Colonic mucosa (tissue), 4 donors: ENCODE measurements around the gene OAT. TPM values are rescaled to one million over a fixed set of nuclear protein-coding genes. Genes with fewer than 3 reads are reported as not detected.

Source experiments
- DNase-seq: peaks from one replicate; pipeline ENCODE4 v3.0.0-alpha.2; 2020
- H3K27ac ChIP-seq: fragments of 200-600 bp; one replicate; pipeline ENCODE4 v1.8.0; 2021
- H3K27me3 ChIP-seq: fragments of 200-600 bp; one replicate; pipeline ENCODE4 v1.8.0; 2021
- H3K36me3 ChIP-seq: fragments of 200-600 bp; one replicate; pipeline ENCODE4 v1.8.0; 2021
- H3K4me1 ChIP-seq: fragments of 200-600 bp; one replicate; pipeline ENCODE4 v1.8.0; 2021; ENCODE audit warnings: mild to moderate bottlenecking
- H3K4me3 ChIP-seq: fragments of 200-600 bp; one replicate; pipeline ENCODE4 v1.8.0; 2021
- H3K9ac ChIP-seq, 2 donors: one replicate each; pipeline ENCODE4 v1.7.0; 2013; ENCODE audit warnings: control low read depth in 2 of 2, low read depth in 2 of 2, low read length in 2 of 2
- H3K9me3 ChIP-seq: fragments of 200-600 bp; one replicate; pipeline ENCODE4 v1.8.0; 2021
- CTCF ChIP-seq: fragments of 200-600 bp; IDR thresholded peaks from one replicate; pipeline ENCODE4 v1.8.0; 2022; ENCODE audit warnings: antibody characterized with exemption, mild to moderate bottlenecking
- intact Hi-C: fragments of 100-400 bp; cut with DNase I; formaldehyde crosslinking; loops from one replicate; pipeline ENCODE4 v1.14.1; 2022
- total RNA-seq, 2 donors: library from RNA; stranded (reverse); fragmentation: NEBNext Ultra II Directional in 1 of 2; extraction: Animal tissue kit (Norgen Biotek cat#: 25700) in 1 of 2; gene quantifications; one replicate each; pipeline ENCODE4 v1.2.1, GENCODE V29; 2021
- donor health status: healthy.
- donor health status: DM: no; HTN: no; CAD: no.
- donor health status: DM: no; HTN: no; CAD: no.

Gene OAT
- total RNA-seq, 2 donors from 2014 or later, result 65.0 to 113 TPM

GRCh38 chr10:124420254-124420653 lies 1.5 kb upstream of the OAT start:
- peak; percentile 36 for DNase-seq
- H3K36me3 ChIP-seq, result no peaks in the 10 kb centered on the region
- H3K9me3 ChIP-seq, result no peaks in the 10 kb centered on the region
- H3K9ac ChIP-seq, result no peak overlapping the region
- H3K27ac ChIP-seq, result no peak overlapping the region
- no peak for TF ChIP-seq CTCF
- no peak overlapping the region for H3K4me3 ChIP-seq
- intact Hi-C loops, result no loop called here
- H3K4me1 ChIP-seq, result peaks cover 10% of the 10 kb centered on the region
- H3K27me3 ChIP-seq, result no peaks in the 10 kb centered on the region

GRCh38 chr10:124419635-124420034 lies 912 bp upstream of the OAT start:
- H3K27ac ChIP-seq, result no peak overlapping the region
- intact Hi-C loops, result no loop called here

GRCh38 chr10:124417895-124418725 lies 613 bp downstream of the OAT start:
- no peaks in the 10 kb centered on the region for H3K9me3 ChIP-seq
- peak overlapping the region; percentile 95 for H3K4me3 ChIP-seq
- DNase-seq, result peak; percentile 59
- no peaks in the 10 kb centered on the region for H3K36me3 ChIP-seq
- TF ChIP-seq CTCF, result no peak
- peak overlapping the region; percentile 76 to 84 for H3K9ac ChIP-seq
- H3K27ac ChIP-seq, result peak overlapping the region; percentile 85
- no peaks in the 10 kb centered on the region for H3K27me3 ChIP-seq
- intact Hi-C loops, result no loop called here
- peaks cover 10% of the 10 kb centered on the region for H3K4me1 ChIP-seq

More at GRCh38 chr10:124419635-124420034, 912 bp upstream of the OAT start:
- H3K9me3 ChIP-seq, result no peaks in the 10 kb centered on the region
- no peaks in the 10 kb centered on the region for H3K27me3 ChIP-seq
- H3K36me3 ChIP-seq, result no peaks in the 10 kb centered on the region
- H3K9ac ChIP-seq, result no peak overlapping the region
- no peak overlapping the region for H3K4me3 ChIP-seq
- no peak for DNase-seq
- H3K4me1 ChIP-seq, result peaks cover 10% of the 10 kb centered on the region
- TF ChIP-seq CTCF, result no peak

GRCh38 chr10:124416733-124417132 lies 2.0 kb downstream of the OAT start:
- H3K4me3 ChIP-seq, result no peak overlapping the region
- DNase-seq, result no peak
- TF ChIP-seq CTCF, result no peak

GRCh38 chr10:124415210-124415609 lies 3.5 kb downstream of the OAT start:
- Histone ChIP-seq H3K4me1 (peaks cover 8% of the 10 kb centered on the region), H3K9me3 (no peaks in the 10 kb centered on the region), H3K4me3 (no peak overlapping the region), H3K27ac (no peak overlapping the region), H3K36me3 (no peaks in the 10 kb centered on the region), H3K9ac (no peak overlapping the region), H3K27me3 (no peaks in the 10 kb centered on the region)
- no peak for DNase-seq
- no peak for TF ChIP-seq CTCF
- intact Hi-C loops, result no loop called here

More at GRCh38 chr10:124416733-124417132, 2.0 kb downstream of the OAT start:
- intact Hi-C loops, result no loop called here
- H3K27me3 ChIP-seq, result no peaks in the 10 kb centered on the region
- no peak overlapping the region for H3K27ac ChIP-seq
- no peaks in the 10 kb centered on the region for H3K9me3 ChIP-seq
- no peaks in the 10 kb centered on the region for H3K36me3 ChIP-seq
- no peak overlapping the region for H3K9ac ChIP-seq
- peaks cover 10% of the 10 kb centered on the region for H3K4me1 ChIP-seq
